H1 (cell line): ENCODE measurements around the gene MYPOP. TPM values are rescaled to one million over a fixed set of nuclear protein-coding genes. Genes with fewer than 3 reads are reported as not detected.

Experiments used
- CTCF ChIA-PET: fragments of 300-600 bp; sonication (Branson Sonifier 250); formaldehyde crosslinking; loops from one replicate; lab custom pipeline; 2021; ENCODE audit not compliant: partially characterized antibody; lab: Charles Lee
- POLR2A ChIA-PET: fragments of 300-600 bp; sonication (Branson Sonifier 250); formaldehyde crosslinking; loops from one replicate; lab custom pipeline; 2021; ENCODE audit warnings: inconsistent platforms; ENCODE audit not compliant: partially characterized antibody; lab: Charles Lee
- DNase-seq, 2 experiments: peaks; one replicate each; pipeline versions ENCODE4 v3.0.0 to v3.0.0-alpha.2; 2010 to 2022; ENCODE audit warnings: low spot score in 2 of 2, low read depth in 1 of 2, mixed read lengths in 1 of 2
- FAIRE-seq: peaks from 2 replicates; lab custom pipeline; 2011; peaks lifted over from hg19 to GRCh38; lab: Jason Lieb, UNC
- H2AFZ ChIP-seq: 2 replicates; pipeline ENCODE4 v1.8.1; 2012; ENCODE audit warnings: low read length, inconsistent platforms
- H2AK5ac ChIP-seq: 2 replicates; pipeline ENCODE4 v1.6.1; 2013; ENCODE audit warnings: low read depth, low read length
- H2BK120ac ChIP-seq: replicated peaks from 2 replicates; pipeline ENCODE3; 2013; ENCODE audit warnings: low read depth, low read length, inconsistent platforms
- H2BK12ac ChIP-seq: 2 replicates; pipeline ENCODE4 v1.6.1; 2013; ENCODE audit warnings: low read depth, low read length
- H2BK15ac ChIP-seq: 2 replicates; pipeline ENCODE4 v1.6.1; 2013; ENCODE audit warnings: low read length
- H2BK20ac ChIP-seq: 2 replicates; pipeline ENCODE4 v1.6.1; 2013; ENCODE audit warnings: low read length
- H2BK5ac ChIP-seq: 2 replicates; pipeline ENCODE4 v1.6.1; 2013; ENCODE audit warnings: low read depth, low read length
- H3K14ac ChIP-seq: 2 replicates; pipeline ENCODE4 v1.6.1; 2013; ENCODE audit warnings: inconsistent platforms; ENCODE audit not compliant: insufficient read length
- H3K18ac ChIP-seq: 2 replicates; pipeline ENCODE4 v1.6.1; 2013; ENCODE audit warnings: low read length; ENCODE audit errors: extremely low read depth
- H3K23ac ChIP-seq: 2 replicates; pipeline ENCODE4 v1.6.1; 2013; ENCODE audit warnings: inconsistent platforms; ENCODE audit not compliant: insufficient read length
- H3K23me2 ChIP-seq: 2 replicates; pipeline ENCODE4 v1.6.1; 2013; ENCODE audit warnings: low read depth, low read length
- H3K27ac ChIP-seq: 2 replicates; pipeline ENCODE4 v1.6.1; 2011; ENCODE audit warnings: low read depth, low read length, inconsistent platforms
- H3K27me3 ChIP-seq, 4 experiments: replicated peaks in 1 of 4; 1 replicate in 1 of 4; 2 replicates in 3 of 4; pipeline versions ENCODE4 v1.6.1 to v1.8.1; 2011 to 2013; ENCODE audit warnings: low read length in 3 of 4, mild to moderate bottlenecking in 3 of 4, inconsistent platforms in 2 of 4, mixed read lengths in 2 of 4, moderate library complexity in 1 of 4; ENCODE audit not compliant: control insufficient read depth in 3 of 4, insufficient read depth in 3 of 4; ENCODE audit errors: extremely low read depth in 1 of 4
- H3K36me3 ChIP-seq, 4 experiments: 2 replicates each; pipeline versions ENCODE4 v1.6.1 to v1.8.1; 2011 to 2013; ENCODE audit warnings: mild to moderate bottlenecking in 4 of 4, low read length in 3 of 4, moderate library complexity in 2 of 4, control low read depth in 1 of 4, inconsistent platforms in 1 of 4; ENCODE audit not compliant: insufficient read depth in 4 of 4, control insufficient read depth in 2 of 4
- H3K4ac ChIP-seq: replicated peaks from 2 replicates; pipeline ENCODE3; 2013; ENCODE audit warnings: low read length, low read depth, mixed read lengths, inconsistent platforms; ENCODE audit not compliant: insufficient read length
- H3K4me1 ChIP-seq, 4 experiments: replicated peaks in 1 of 4; 1 replicate in 1 of 4; 2 replicates in 3 of 4; pipeline versions ENCODE4 v1.6.1 to v1.8.1; 2011 to 2013; ENCODE audit warnings: low read length in 3 of 4, inconsistent platforms in 2 of 4, mixed read lengths in 1 of 4; ENCODE audit not compliant: insufficient read depth in 4 of 4, control insufficient read depth in 3 of 4
- H3K4me2 ChIP-seq, 2 experiments: 2 replicates each; pipeline versions ENCODE4 v1.6.1 to v1.8.1; 2011 to 2013; ENCODE audit warnings: low read depth in 2 of 2, low read length in 2 of 2, control low read depth in 1 of 2, inconsistent platforms in 1 of 2, mild to moderate bottlenecking in 1 of 2; ENCODE audit not compliant: insufficient read depth in 1 of 2
- H3K4me3 ChIP-seq, 4 experiments: fragments of 200-600, 300-600 bp in 1 of 4; sonication (generic), shearing (Covaris generic), sonication (Bioruptor Twin) in 1 of 4; 2 replicates each; pipeline versions ENCODE4 v1.5.1 to v1.8.1; 2011 to 2016; ENCODE audit warnings: low read length in 4 of 4, low read depth in 3 of 4, control low read depth in 2 of 4, inconsistent platforms in 2 of 4, mild to moderate bottlenecking in 2 of 4, mixed read lengths in 1 of 4, moderate library complexity in 1 of 4; ENCODE audit not compliant: insufficient read depth in 2 of 4; ENCODE audit errors: extremely low read depth in 1 of 4
- H3K56ac ChIP-seq: replicated peaks from 2 replicates; pipeline ENCODE3; 2013; ENCODE audit warnings: low read depth, mild to moderate bottlenecking, mixed read lengths, low read length, inconsistent platforms; ENCODE audit not compliant: insufficient read length
- H3K79me1 ChIP-seq: 2 replicates; pipeline ENCODE4 v1.6.1; 2013; ENCODE audit warnings: low read depth, low read length, control low read depth
- H3K79me2 ChIP-seq, 2 experiments: 2 replicates each; pipeline versions ENCODE4 v1.6.1 to v1.8.1; 2012 to 2013; ENCODE audit warnings: low read length in 2 of 2, mild to moderate bottlenecking in 2 of 2, inconsistent platforms in 1 of 2; ENCODE audit not compliant: insufficient read depth in 2 of 2, control insufficient read depth in 1 of 2
- H3K9ac ChIP-seq, 4 experiments: replicated peaks in 1 of 4; 1 replicate in 1 of 4; 2 replicates in 3 of 4; pipeline versions ENCODE4 v1.6.1 to v1.8.1; 2011 to 2013; ENCODE audit warnings: low read depth in 3 of 4, low read length in 3 of 4, control low read depth in 2 of 4, mild to moderate bottlenecking in 2 of 4, moderate library complexity in 2 of 4, inconsistent platforms in 1 of 4; ENCODE audit errors: extremely low read depth in 1 of 4
- H3K9me3 ChIP-seq, 2 experiments: 2 replicates each; pipeline versions ENCODE4 v1.6.1 to v1.8.1; 2012 to 2013; ENCODE audit warnings: mild to moderate bottlenecking in 2 of 2, moderate library complexity in 2 of 2, control low read depth in 1 of 2, inconsistent platforms in 1 of 2, low read depth in 1 of 2, low read length in 1 of 2, mixed read lengths in 1 of 2; ENCODE audit not compliant: insufficient read depth in 2 of 2
- H4K20me1 ChIP-seq, 2 experiments: replicated peaks in 1 of 2; 2 replicates each; pipeline versions ENCODE3 to v1.8.1; 2011 to 2013; ENCODE audit warnings: inconsistent platforms in 2 of 2, low read length in 2 of 2, mild to moderate bottlenecking in 1 of 2; ENCODE audit not compliant: insufficient read depth in 2 of 2, control insufficient read depth in 1 of 2
- H4K5ac ChIP-seq: 2 replicates; pipeline ENCODE4 v1.6.1; 2013; ENCODE audit warnings: low read length, low read depth, mixed read lengths, inconsistent platforms; ENCODE audit not compliant: insufficient read length
- H4K8ac ChIP-seq: 2 replicates; pipeline ENCODE4 v1.8.0; 2013; ENCODE audit warnings: mild to moderate bottlenecking, moderate library complexity, low read length, inconsistent platforms; ENCODE audit not compliant: insufficient read depth; ENCODE audit errors: extremely low read depth
- H4K91ac ChIP-seq: replicated peaks from 2 replicates; pipeline ENCODE3; 2013; ENCODE audit warnings: low read length, mixed read lengths, inconsistent platforms; ENCODE audit not compliant: insufficient read length
- WGBS, 2 experiments: shearing (Covaris generic) in 1 of 2; methylation state at CpG; one replicate each; pipeline versions ENCODE4 v1.1.6 to v1.1.7; 2013 to 2015; ENCODE audit warnings: low lambda C conversion rate in 2 of 2, mixed read lengths in 2 of 2, inconsistent platforms in 1 of 2, low coverage in 1 of 2, missing lambda C conversion rate in 1 of 2; ENCODE audit not compliant: insufficient replicate concordance in 2 of 2, insufficient coverage in 1 of 2, insufficient read length in 1 of 2; ENCODE audit errors: extremely low coverage in 1 of 2, missing lambda C conversion rate in 1 of 2; 5-methylcytosine and 5-hydroxymethylcytosine counted together
- polyA plus RNA-seq, 7 experiments: library from polyadenylated mRNA; depleted of rRNA in 3 of 7; stranded (reverse) in 5 of 7; unstranded in 2 of 7; fragments of >200 nt in 5 of 7; fragments of 200-250 nt in 2 of 7; gene quantifications; 1 replicate in 5 of 7; 2 replicates in 1 of 7; 4 replicates in 1 of 7; pipeline versions ENCODE4 v1.2.1 to v1.2.3, GENCODE V29; 2011 to 2013; ENCODE audit warnings: missing spikeins in 2 of 7, mixed read lengths in 2 of 7
- total RNA-seq: library from RNA; stranded (reverse); fragmentation: NEBNext Ultra II Directional; extraction: Animal tissue kit (Norgen Biotek cat#: 25700); gene quantifications from 2 replicates; pipeline ENCODE4 v1.2.1, GENCODE V29; 2021

The MYPOP gene
- total and polyA plus RNA-seq, 2 of the 8 experiments (the other 6 are each of a cell fraction or from before 2014, with no cell fraction given) = 3.2 to 11.1 TPM

- Histone ChIP-seq H3K14ac (no peak overlapping the region), H3K23me2 (peaks cover 4% of the 10 kb centered on the region; the same call in 1 of the 2 replicates), H3K4me3 (no peak overlapping the region), H2BK20ac (no peak overlapping the region), H3K79me2 (peaks cover 0 to 26% of the 10 kb centered on the region in 2 experiments; a peak in 2 of 4 replicates), H3K27ac (no peak overlapping the region), H2BK120ac (no peak overlapping the region), H3K36me3 (peaks cover 0 to 15% (median 3%) of the 10 kb centered on the region in 4 experiments; a peak in 3 of 8 replicates), H2BK15ac (no peak overlapping the region), H3K9me3 (no peaks in the 10 kb centered on the region), H3K56ac (no peak overlapping the region), H3K4me1 (peaks cover 0 to 5% (median 2%) of the 10 kb centered on the region in 4 experiments; a peak in 5 of 7 replicates), H4K8ac (no peak overlapping the region), H2BK12ac (no peak overlapping the region), H3K27me3 (no peaks in the 10 kb centered on the region; a peak in 1 of 7 replicates), H4K5ac (no peak overlapping the region), H3K79me1 (peaks cover 7% of the 10 kb centered on the region; the same call in 1 of the 2 replicates), H4K20me1 (peaks cover 5 to 7% of the 10 kb centered on the region in 2 experiments), H2AK5ac (no peak overlapping the region), H3K4me2 (no peak overlapping the region), H3K18ac (no peak overlapping the region), H4K91ac (no peak overlapping the region), H3K23ac (no peak overlapping the region), H3K4ac (no peak overlapping the region), H3K9ac (no peak overlapping the region), H2AFZ (no peak overlapping the region), H2BK5ac (no peak overlapping the region)
- DNase-seq = no peak
- ChIA-PET CTCF (interaction anchor here (12.4 kb wide), 1 partner anchor 13 kb away, joined by 208 read pairs; the partner anchor contains the start of gene IRF2BP1), POLR2A (interaction anchor here (1.0 to 13.7 kb wide), 2 partner anchors 12 to 140 kb away, joined by 3 to 277 read pairs; partner anchors contain the start of genes FBXO46 and IRF2BP1)
- WGBS, 2 experiments = 87% methylated on average over 5 of the region's 5 CpGs; no CpG with 5 or more reads in 1 of the 2 experiments
- FAIRE-seq = no peak
These were observed 31.6 kb downstream of the MYPOP start for GRCh38 chr19:45870798-45871197.
